MG63 (cell line): ENCODE data around the gene COL20A1. TPM values are rescaled to one million over a fixed set of nuclear protein-coding genes. Genes with fewer than 3 reads are reported as not detected.

ENCODE experiments used
- DNase-seq: peaks from one replicate; pipeline ENCODE4 v3.0.0-alpha.2; 2020
- H3K27me3 ChIP-seq: fragments of 250-450 bp; sonication (Bioruptor Pico); 2 replicates; pipeline ENCODE4 v1.5.1; 2020; ENCODE audit warnings: mild to moderate bottlenecking, moderate library complexity
- H3K36me3 ChIP-seq: fragments of 250-450 bp; sonication (Bioruptor Pico); 2 replicates; pipeline ENCODE4 v1.5.1; 2020; ENCODE audit warnings: mild to moderate bottlenecking, moderate library complexity
- H3K4me3 ChIP-seq: fragments of 250-450 bp; sonication (Bioruptor Pico); 2 replicates; pipeline ENCODE4 v1.5.1; 2020; ENCODE audit warnings: mild to moderate bottlenecking, moderate library complexity
- H3K9me3 ChIP-seq: fragments of 250-450 bp; sonication (Bioruptor Pico); 2 replicates; pipeline ENCODE4 v1.5.1; 2020; ENCODE audit warnings: mild to moderate bottlenecking, moderate library complexity
- total RNA-seq: library from RNA; depleted of rRNA; stranded (reverse); fragments of >200 nt; shearing (Covaris generic); gene quantifications from 2 replicates; pipeline ENCODE4 v1.2.3, GENCODE V29; 2014; ENCODE audit warnings: low replicate concordance

COL20A1 gene
- total RNA-seq, 1 experiment from 2014 or later = not detected

GRCh38 chr20:63350597-63351325 is 57.8 kb downstream of the COL20A1 start:
- no peak for DNase-seq
- no peaks in the 10 kb centered on the region for H3K9me3 ChIP-seq
- H3K36me3 ChIP-seq = no peaks in the 10 kb centered on the region
- no peaks in the 10 kb centered on the region for H3K27me3 ChIP-seq
- no peak overlapping the region for H3K4me3 ChIP-seq

- Histone ChIP-seq H3K27me3 (no peaks in the 10 kb centered on the region), H3K36me3 (no peaks in the 10 kb centered on the region), H3K4me3 (no peak overlapping the region), H3K9me3 (no peaks in the 10 kb centered on the region)
- no peak for DNase-seq
Measured at GRCh38 chr20:63351326-63351700, 58.3 kb downstream of the COL20A1 start.

GRCh38 chr20:63351811-63352591 is 59.0 kb downstream of the COL20A1 start:
- Histone ChIP-seq H3K9me3 (no peaks in the 10 kb centered on the region), H3K36me3 (no peaks in the 10 kb centered on the region), H3K4me3 (no peak overlapping the region), H3K27me3 (no peaks in the 10 kb centered on the region)
- no peak for DNase-seq

- no peaks in the 10 kb centered on the region for H3K27me3 ChIP-seq
- DNase-seq = no peak
- no peaks in the 10 kb centered on the region for H3K36me3 ChIP-seq
- H3K4me3 ChIP-seq = no peak overlapping the region
- H3K9me3 ChIP-seq = no peaks in the 10 kb centered on the region
Measured at GRCh38 chr20:63352811-63353221, 59.8 kb downstream of the COL20A1 start.

GRCh38 chr20:63354636-63355350 is 61.8 kb downstream of the COL20A1 start:
- H3K4me3 ChIP-seq = no peak overlapping the region
- no peaks in the 10 kb centered on the region for H3K27me3 ChIP-seq
- no peak for DNase-seq
- H3K9me3 ChIP-seq = no peaks in the 10 kb centered on the region
- no peaks in the 10 kb centered on the region for H3K36me3 ChIP-seq

GRCh38 chr20:63355781-63356295 is 62.9 kb downstream of the COL20A1 start:
- Histone ChIP-seq H3K27me3 (peaks cover 4% of the 10 kb centered on the region), H3K4me3 (no peak overlapping the region), H3K9me3 (no peaks in the 10 kb centered on the region), H3K36me3 (no peaks in the 10 kb centered on the region)
- DNase-seq = no peak

- no peaks in the 10 kb centered on the region for H3K9me3 ChIP-seq
- no peak overlapping the region for H3K4me3 ChIP-seq
- no peaks in the 10 kb centered on the region for H3K36me3 ChIP-seq
- DNase-seq = no peak
- H3K27me3 ChIP-seq = peaks cover 6% of the 10 kb centered on the region
Measured at GRCh38 chr20:63356511-63356910, 63.5 kb downstream of the COL20A1 start.

- DNase-seq = no peak
- no peaks in the 10 kb centered on the region for H3K9me3 ChIP-seq
- H3K4me3 ChIP-seq = no peak overlapping the region
- peaks cover 6% of the 10 kb centered on the region for H3K27me3 ChIP-seq
- H3K36me3 ChIP-seq = no peaks in the 10 kb centered on the region
Measured at GRCh38 chr20:63356931-63357879, 64.2 kb downstream of the COL20A1 start.

GRCh38 chr20:63357921-63358905 is 65.2 kb downstream of the COL20A1 start:
- no peak overlapping the region for H3K4me3 ChIP-seq
- peaks cover 6% of the 10 kb centered on the region for H3K27me3 ChIP-seq
- no peak for DNase-seq
- no peaks in the 10 kb centered on the region for H3K9me3 ChIP-seq
- H3K36me3 ChIP-seq = no peaks in the 10 kb centered on the region

GRCh38 chr20:63359164-63359934 is 66.4 kb downstream of the COL20A1 start:
- no peaks in the 10 kb centered on the region for H3K36me3 ChIP-seq
- peaks cover 6% of the 10 kb centered on the region for H3K27me3 ChIP-seq
- no peak for DNase-seq
- no peak overlapping the region for H3K4me3 ChIP-seq
- H3K9me3 ChIP-seq = no peaks in the 10 kb centered on the region

GRCh38 chr20:63359937-63360849 is 67.2 kb downstream of the COL20A1 start:
- H3K27me3 ChIP-seq = peaks cover 6% of the 10 kb centered on the region
- no peaks in the 10 kb centered on the region for H3K36me3 ChIP-seq
- no peaks in the 10 kb centered on the region for H3K9me3 ChIP-seq
- no peak for DNase-seq
- no peak overlapping the region for H3K4me3 ChIP-seq

- no peak within 1 kb of the TSS for H3K4me3 ChIP-seq
- no peaks in the 10 kb centered on the region for H3K36me3 ChIP-seq
- H3K9me3 ChIP-seq = no peaks in the 10 kb centered on the region
- DNase-seq = peak; percentile 26
- H3K27me3 ChIP-seq = peaks cover 6% of the 10 kb centered on the region
Measured at GRCh38 chr20:63360850-63361518, 68.0 kb downstream of the COL20A1 start, which contains the start of gene CHRNA4. Gene CHRNA4, minus strand, starts transcription at chr20:63361349. Its CDS starts 184 bp downstream, at chr20:63361165.
